Hepatocyte (in vitro differentiated cells): ENCODE results near the gene EXOC7. TPM values are rescaled to one million over a fixed set of nuclear protein-coding genes. Genes with fewer than 3 reads are reported as not detected.

Experiments used
- DNase-seq: peaks from one replicate; pipeline ENCODE4 v3.0.0-alpha.2; 2016; ENCODE audit warnings: low spot score
- H2AFZ ChIP-seq: fragments of 200-600 bp; sonication (generic); 2 replicates; pipeline ENCODE4 v1.6.0; 2016; ENCODE audit warnings: antibody characterized with exemption, mild to moderate bottlenecking
- H3K27ac ChIP-seq: fragments of 200-600 bp; sonication (generic); 2 replicates; pipeline ENCODE4 v1.5.1; 2016; ENCODE audit warnings: mild to moderate bottlenecking
- H3K27me3 ChIP-seq: fragments of 200-600 bp; sonication (generic); 2 replicates; pipeline ENCODE4 v1.6.1; 2016
- H3K36me3 ChIP-seq: fragments of 200-600 bp; sonication (generic); replicated peaks from 2 replicates; pipeline ENCODE4 v1.5.1; 2016; ENCODE audit warnings: low read depth; ENCODE audit not compliant: insufficient read depth
- H3K4me1 ChIP-seq: fragments of 200-600 bp; sonication (generic); 2 replicates; pipeline ENCODE4 v1.5.1; 2016; ENCODE audit warnings: mild to moderate bottlenecking, moderate library complexity; ENCODE audit not compliant: insufficient read depth
- H3K4me2 ChIP-seq: fragments of 200-600 bp; sonication (generic); 2 replicates; pipeline ENCODE4 v1.6.0; 2016
- H3K4me3 ChIP-seq: fragments of 200-600 bp; sonication (generic); 2 replicates; pipeline ENCODE4 v1.5.1; 2016; ENCODE audit warnings: mild to moderate bottlenecking
- H3K79me2 ChIP-seq: fragments of 200-600 bp; sonication (generic); 2 replicates; pipeline ENCODE4 v1.6.0; 2017; ENCODE audit warnings: mild to moderate bottlenecking
- H3K9me2 ChIP-seq: fragments of 200-600 bp; sonication (generic); replicated peaks from 2 replicates; pipeline ENCODE4 v1.6.0; 2017; ENCODE audit warnings: mild to moderate bottlenecking; ENCODE audit not compliant: insufficient read depth
- H3K9me3 ChIP-seq: fragments of 200-600 bp; sonication (generic); 2 replicates; pipeline ENCODE4 v1.5.1; 2016; ENCODE audit warnings: low read depth, mild to moderate bottlenecking
- H4K20me1 ChIP-seq: fragments of 200-600 bp; sonication (generic); 2 replicates; pipeline ENCODE4 v1.6.0; 2016; ENCODE audit warnings: mild to moderate bottlenecking; ENCODE audit not compliant: insufficient read depth, poor library complexity, severe bottlenecking
- EZH2 ChIP-seq: fragments of 200-600 bp; sonication (generic); IDR thresholded peaks from 2 replicates; pipeline ENCODE4 v1.6.1; 2016; ENCODE audit warnings: antibody characterized with exemption, mild to moderate bottlenecking, borderline replicate concordance
- EZH2phosphoT487 ChIP-seq: fragments of 200-600 bp; sonication (generic); IDR thresholded peaks from one replicate; pipeline ENCODE4 v1.6.1; 2018; ENCODE audit warnings: antibody characterized with exemption, mild to moderate bottlenecking, low read depth, moderate library complexity; ENCODE audit not compliant: unreplicated experiment, severe bottlenecking
- WGBS: methylation state at CpG from one replicate; pipeline ENCODE4 v1.1.6; 2016; ENCODE audit warnings: low lambda C conversion rate; ENCODE audit errors: missing lambda C conversion rate; 5-methylcytosine and 5-hydroxymethylcytosine counted together
- polyA plus RNA-seq: library from polyadenylated mRNA; unstranded; fragments of >200 nt; fragmentation: Nextera tagmentation; extraction: Ambion mirVana; gene quantifications from 2 replicates; pipeline ENCODE4 v1.2.1, GENCODE V29; 2016
- total RNA-seq: library from RNA; depleted of rRNA; stranded (reverse); fragments of >200 nt; gene quantifications from 2 replicates; pipeline ENCODE4 v1.2.3, GENCODE V29; 2014
- TF ChIP-seq, protein P1 (sequence below): fragments of 200-600 bp; sonication (generic); IDR thresholded peaks from 2 replicates; pipeline ENCODE4 v1.5.1; 2016; ENCODE audit warnings: antibody characterized with exemption, mild to moderate bottlenecking; ENCODE audit not compliant: poor library complexity

The EXOC7 gene
- total and polyA plus RNA-seq, 2 experiments from 2014 or later = 92.9 to 95.6 TPM

- no peak overlapping the region for H3K4me3 ChIP-seq
- no peaks in the 10 kb centered on the region for H3K79me2 ChIP-seq
- no peaks in the 10 kb centered on the region for H3K9me3 ChIP-seq
- H3K27me3 ChIP-seq = peaks cover 75% of the 10 kb centered on the region
- peaks cover 39% of the 10 kb centered on the region for H3K4me1 ChIP-seq
- no peak overlapping the region for H3K27ac ChIP-seq
- DNase-seq = no peak
- H4K20me1 ChIP-seq = no peaks in the 10 kb centered on the region
- TF ChIP-seq EZH2 (no peak), EZH2phosphoT487 (no peak)
- TF ChIP-seq, protein P1, sequence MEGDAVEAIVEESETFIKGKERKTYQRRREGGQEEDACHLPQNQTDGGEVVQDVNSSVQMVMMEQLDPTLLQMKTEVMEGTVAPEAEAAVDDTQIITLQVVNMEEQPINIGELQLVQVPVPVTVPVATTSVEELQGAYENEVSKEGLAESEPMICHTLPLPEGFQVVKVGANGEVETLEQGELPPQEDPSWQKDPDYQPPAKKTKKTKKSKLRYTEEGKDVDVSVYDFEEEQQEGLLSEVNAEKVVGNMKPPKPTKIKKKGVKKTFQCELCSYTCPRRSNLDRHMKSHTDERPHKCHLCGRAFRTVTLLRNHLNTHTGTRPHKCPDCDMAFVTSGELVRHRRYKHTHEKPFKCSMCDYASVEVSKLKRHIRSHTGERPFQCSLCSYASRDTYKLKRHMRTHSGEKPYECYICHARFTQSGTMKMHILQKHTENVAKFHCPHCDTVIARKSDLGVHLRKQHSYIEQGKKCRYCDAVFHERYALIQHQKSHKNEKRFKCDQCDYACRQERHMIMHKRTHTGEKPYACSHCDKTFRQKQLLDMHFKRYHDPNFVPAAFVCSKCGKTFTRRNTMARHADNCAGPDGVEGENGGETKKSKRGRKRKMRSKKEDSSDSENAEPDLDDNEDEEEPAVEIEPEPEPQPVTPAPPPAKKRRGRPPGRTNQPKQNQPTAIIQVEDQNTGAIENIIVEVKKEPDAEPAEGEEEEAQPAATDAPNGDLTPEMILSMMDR = no peak
- no peaks in the 10 kb centered on the region for H3K36me3 ChIP-seq
- no peak overlapping the region for H3K4me2 ChIP-seq
- H2AFZ ChIP-seq = no peak overlapping the region
- 52% methylated on average over 22 of the region's 22 CpGs for WGBS
- no peaks in the 10 kb centered on the region for H3K9me2 ChIP-seq
These were observed 31.6 kb upstream of the EXOC7 start for GRCh38 chr17:76134911-76135809.

- Histone ChIP-seq H4K20me1 (no peaks in the 10 kb centered on the region), H3K36me3 (no peaks in the 10 kb centered on the region), H3K9me3 (no peaks in the 10 kb centered on the region), H3K4me2 (peak overlapping the region; percentile 38), H3K79me2 (no peaks in the 10 kb centered on the region), H3K4me1 (peaks cover 20% of the 10 kb centered on the region), H3K9me2 (no peaks in the 10 kb centered on the region), H3K27me3 (peaks cover 51% of the 10 kb centered on the region), H3K4me3 (no peak overlapping the region), H2AFZ (no peak overlapping the region), H3K27ac (peak overlapping the region; percentile 7)
- TF ChIP-seq EZH2phosphoT487 = no peak
- TF ChIP-seq, protein P1 = peak; percentile 26
- no peak for TF ChIP-seq EZH2
- 40% methylated on average over 11 of the region's 21 CpGs for WGBS
- peak; percentile 84 for DNase-seq
These were observed 29.2 kb upstream of the EXOC7 start for GRCh38 chr17:76132574-76133338.

DNA sequence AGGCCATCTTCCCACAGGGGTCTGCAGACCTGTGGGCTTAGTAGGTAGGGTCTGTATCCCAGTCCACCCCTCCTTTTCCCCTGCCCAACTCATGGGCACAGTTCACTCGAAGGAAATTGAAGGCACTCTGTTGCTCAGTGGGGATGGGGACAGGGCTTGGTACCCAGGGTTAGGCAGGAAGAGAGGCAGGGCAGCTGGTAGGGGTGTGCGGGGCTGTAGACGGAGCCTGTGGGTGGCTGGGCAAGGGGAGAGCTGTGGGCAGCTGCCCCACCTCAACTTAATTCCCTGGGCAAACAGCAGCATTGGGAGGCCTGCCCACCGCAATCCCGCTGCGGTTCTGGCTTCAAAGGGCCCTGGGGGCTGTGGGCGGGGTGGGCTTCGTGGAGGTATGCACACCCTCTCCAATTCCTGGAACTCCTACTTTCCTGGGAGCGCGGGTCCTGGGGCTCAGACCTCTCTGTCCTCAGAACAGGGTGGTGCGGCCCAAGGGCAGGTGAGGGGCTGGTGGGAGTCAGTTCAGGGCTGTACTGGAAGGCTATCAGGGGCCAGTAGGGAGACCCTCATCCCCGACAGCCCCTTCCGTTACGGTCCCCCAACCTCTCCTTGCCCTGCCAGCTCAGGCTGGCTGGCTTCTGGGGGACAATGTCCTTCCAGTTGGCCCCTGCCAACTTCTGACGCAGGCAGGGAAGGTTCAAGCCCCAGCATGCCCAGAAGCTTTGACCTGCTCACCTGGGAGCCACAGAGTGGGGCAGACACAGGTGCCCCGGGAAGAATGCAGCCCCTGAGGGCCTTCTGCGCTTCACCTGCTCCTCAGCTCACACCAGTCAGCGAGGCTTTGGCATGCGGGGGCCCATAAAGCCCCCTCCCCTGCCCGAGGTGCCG is 28.3 kb upstream of the EXOC7 start:
- H3K79me2 ChIP-seq = no peaks in the 10 kb centered on the region
- H3K4me1 ChIP-seq = peaks cover 14% of the 10 kb centered on the region
- peak overlapping the region; percentile 44 for H3K27ac ChIP-seq
- H2AFZ ChIP-seq = no peak overlapping the region
- no peak overlapping the region for H3K4me3 ChIP-seq
- no peak for TF ChIP-seq EZH2phosphoT487
- no peak for TF ChIP-seq EZH2
- TF ChIP-seq, protein P1 = no peak
- no peaks in the 10 kb centered on the region for H3K36me3 ChIP-seq
- no peak for DNase-seq
- peak overlapping the region; percentile 38 for H3K4me2 ChIP-seq
- no peaks in the 10 kb centered on the region for H3K9me2 ChIP-seq
- 38% methylated on average over 16 of the region's 21 CpGs for WGBS
- H3K27me3 ChIP-seq = peaks cover 43% of the 10 kb centered on the region
- no peaks in the 10 kb centered on the region for H4K20me1 ChIP-seq
- no peaks in the 10 kb centered on the region for H3K9me3 ChIP-seq
